Measurements from ENCODE around the gene VAV2.

Gene VAV2

GRCh38 chr9:133854048-133854447 is 138.1 kb downstream of the VAV2 start:
- no peak for TF ChIP-seq CTCF (IDR thresholded peaks at IDR 0.05; ENCODE audit: extremely low read depth, insufficient read depth, missing control alignments)
- in situ Hi-C loops (cut with MboI; ENCODE audit: low pct_unique_long_range_greater_than_20kb, low sequenced_read_pairs, unreplicated experiment) = no loop called here
- no peak for DNase-seq (ENCODE audit: low spot score)

- in situ Hi-C loops (cut with MboI; ENCODE audit: low pct_unique_long_range_greater_than_20kb, low sequenced_read_pairs, unreplicated experiment) = no loop called here
- DNase-seq (ENCODE audit: low spot score) = no peak
- no peak for TF ChIP-seq CTCF (IDR thresholded peaks at IDR 0.05; ENCODE audit: extremely low read depth, insufficient read depth, missing control alignments)
These were observed 138.8 kb downstream of the VAV2 start for GRCh38 chr9:133853331-133853730.

GRCh38 chr9:133852431-133852830 is 139.7 kb downstream of the VAV2 start:
- DNase-seq (ENCODE audit: low spot score) = no peak
- no peak for TF ChIP-seq CTCF (IDR thresholded peaks at IDR 0.05; ENCODE audit: extremely low read depth, insufficient read depth, missing control alignments)
- in situ Hi-C loops (cut with MboI; ENCODE audit: low pct_unique_long_range_greater_than_20kb, low sequenced_read_pairs, unreplicated experiment) = no loop called here

- in situ Hi-C loops (cut with MboI; ENCODE audit: low pct_unique_long_range_greater_than_20kb, low sequenced_read_pairs, unreplicated experiment) = no loop called here
These were observed 140.4 kb downstream of the VAV2 start for GRCh38 chr9:133851693-133852092.

GRCh38 chr9:133850937-133851336 is 141.2 kb downstream of the VAV2 start:
- in situ Hi-C loops (cut with MboI; ENCODE audit: low pct_unique_long_range_greater_than_20kb, low sequenced_read_pairs, unreplicated experiment) = no loop called here
- no peak for TF ChIP-seq CTCF (IDR thresholded peaks at IDR 0.05; ENCODE audit: extremely low read depth, insufficient read depth, missing control alignments)
- DNase-seq (ENCODE audit: low spot score) = no peak

More at GRCh38 chr9:133851693-133852092, 140.4 kb downstream of the VAV2 start:
- TF ChIP-seq CTCF (IDR thresholded peaks at IDR 0.05; ENCODE audit: extremely low read depth, insufficient read depth, missing control alignments) = no peak
- no peak for DNase-seq (ENCODE audit: low spot score)

- no peak for TF ChIP-seq CTCF (IDR thresholded peaks at IDR 0.05; ENCODE audit: extremely low read depth, insufficient read depth, missing control alignments)
- in situ Hi-C loops (cut with MboI; ENCODE audit: low pct_unique_long_range_greater_than_20kb, low sequenced_read_pairs, unreplicated experiment) = no loop called here
- no peak for DNase-seq (ENCODE audit: low spot score)
These were observed 142.0 kb downstream of the VAV2 start for GRCh38 chr9:133850161-133850560.

GRCh38 chr9:133849110-133849670 is 142.9 kb downstream of the VAV2 start:
- no peak for DNase-seq (ENCODE audit: low spot score)
- in situ Hi-C loops (cut with MboI; ENCODE audit: low pct_unique_long_range_greater_than_20kb, low sequenced_read_pairs, unreplicated experiment) = no loop called here
- no peak for TF ChIP-seq CTCF (IDR thresholded peaks at IDR 0.05; ENCODE audit: extremely low read depth, insufficient read depth, missing control alignments)

Measured in GM13977 (cell line).